NCI-H226 (cell line): Measurements from ENCODE around the gene HDAC11.

ENCODE experiments used
- DNase-seq: peaks from one replicate; pipeline ENCODE4 v3.0.0-alpha.2; 2015

The HDAC11 gene

DNA sequence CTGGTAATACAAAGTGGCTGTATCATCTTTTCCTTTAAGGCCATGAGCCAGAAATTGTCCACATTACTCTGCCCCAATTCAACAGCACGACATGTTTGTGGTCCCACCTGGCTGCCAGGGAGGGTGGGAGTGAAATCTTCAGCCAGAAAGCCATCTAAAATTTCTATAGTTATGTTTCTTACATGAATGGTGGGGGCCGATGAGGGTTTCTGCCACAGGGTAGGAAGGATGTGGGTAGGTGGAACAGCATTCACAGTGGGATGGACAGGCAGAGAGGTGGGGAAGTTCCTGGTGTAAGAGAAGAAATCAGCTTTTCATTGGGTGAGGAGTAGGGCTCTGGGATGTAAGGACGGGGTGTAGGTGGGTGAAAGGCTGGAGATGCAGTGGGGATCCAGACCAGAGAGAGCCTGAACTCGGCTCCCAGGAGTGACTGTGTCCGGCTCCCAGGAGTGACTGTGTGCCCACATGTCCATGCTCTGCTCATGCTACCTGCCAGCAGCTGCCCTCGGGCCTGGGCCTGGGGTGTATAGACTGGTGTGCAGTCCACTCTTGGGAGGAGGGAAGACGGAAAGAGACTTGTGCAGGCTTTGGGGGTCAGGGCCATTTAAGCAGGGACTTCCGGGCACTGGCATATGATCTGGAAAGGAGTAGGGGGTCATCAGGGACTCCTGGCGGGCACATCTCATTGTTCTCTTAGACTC lies 65.0 kb downstream of the HDAC11 start:
- no peak for DNase-seq

GRCh38 chr3:13545952-13546454 lies 65.9 kb downstream of the HDAC11 start:
- no peak for DNase-seq

DNA sequence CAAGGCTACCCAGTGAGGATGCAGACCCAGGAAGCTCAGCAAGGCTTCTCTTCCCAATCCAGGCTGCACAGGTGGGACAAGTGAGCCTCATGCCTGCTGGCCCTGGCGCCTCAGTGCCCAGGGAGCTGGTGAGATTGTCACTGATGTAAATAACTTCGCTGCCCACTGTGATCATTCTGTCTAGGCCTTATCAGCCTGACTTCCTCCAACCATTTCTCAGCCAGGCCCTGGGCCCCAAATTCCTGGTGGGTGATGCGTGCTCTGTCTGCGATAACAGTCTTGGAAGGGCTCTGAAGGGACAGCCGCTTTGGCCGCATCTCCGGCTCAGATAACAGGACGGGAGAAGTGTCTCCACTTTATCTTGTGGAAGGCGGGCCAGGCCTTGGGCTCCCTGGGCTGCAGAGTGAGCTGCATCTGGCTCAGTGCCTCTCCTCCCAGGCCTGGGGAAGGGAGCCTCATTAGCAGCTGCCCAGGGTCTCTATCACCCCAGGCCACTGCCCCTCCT lies 66.6 kb downstream of the HDAC11 start:
- DNase-seq: peak; percentile 93

DNA sequence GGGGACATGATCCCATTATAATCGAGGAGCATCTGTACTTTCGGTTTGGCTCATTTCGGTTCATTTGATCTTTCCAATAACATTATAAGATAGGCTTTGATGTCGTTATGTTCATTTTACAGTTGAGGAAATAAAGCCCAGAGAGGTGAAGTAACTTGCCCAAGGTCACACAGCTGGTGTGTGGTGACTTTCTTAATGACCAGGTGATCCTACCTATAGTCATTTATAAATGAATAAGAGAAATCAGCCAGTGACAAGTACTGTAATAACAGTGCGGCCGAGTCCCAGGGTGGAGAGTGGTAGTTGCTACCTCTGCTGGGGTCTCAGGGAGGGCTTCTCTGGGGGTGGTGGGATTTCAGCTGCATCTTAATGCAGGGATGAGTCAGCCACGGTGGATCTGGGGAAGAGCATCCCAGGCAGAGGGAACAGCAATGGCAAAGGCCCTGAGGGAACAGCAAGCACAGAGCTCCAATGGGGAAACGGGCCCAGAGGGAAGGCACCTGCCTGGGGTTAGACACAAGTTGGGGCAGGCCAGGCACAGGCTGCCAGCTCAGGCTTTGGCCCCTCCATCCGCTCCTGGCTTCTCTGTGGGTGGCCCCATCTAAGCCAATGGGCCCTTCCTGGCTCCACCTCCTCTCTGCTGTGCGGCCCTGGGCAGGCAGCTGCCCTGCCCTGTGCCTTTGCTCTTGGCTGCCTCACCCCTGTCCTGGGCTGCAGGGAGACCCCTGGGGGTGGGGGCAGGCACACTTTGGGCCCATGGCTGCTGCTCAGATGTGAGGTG lies 67.7 kb downstream of the HDAC11 start:
- DNase-seq: no peak

DNA sequence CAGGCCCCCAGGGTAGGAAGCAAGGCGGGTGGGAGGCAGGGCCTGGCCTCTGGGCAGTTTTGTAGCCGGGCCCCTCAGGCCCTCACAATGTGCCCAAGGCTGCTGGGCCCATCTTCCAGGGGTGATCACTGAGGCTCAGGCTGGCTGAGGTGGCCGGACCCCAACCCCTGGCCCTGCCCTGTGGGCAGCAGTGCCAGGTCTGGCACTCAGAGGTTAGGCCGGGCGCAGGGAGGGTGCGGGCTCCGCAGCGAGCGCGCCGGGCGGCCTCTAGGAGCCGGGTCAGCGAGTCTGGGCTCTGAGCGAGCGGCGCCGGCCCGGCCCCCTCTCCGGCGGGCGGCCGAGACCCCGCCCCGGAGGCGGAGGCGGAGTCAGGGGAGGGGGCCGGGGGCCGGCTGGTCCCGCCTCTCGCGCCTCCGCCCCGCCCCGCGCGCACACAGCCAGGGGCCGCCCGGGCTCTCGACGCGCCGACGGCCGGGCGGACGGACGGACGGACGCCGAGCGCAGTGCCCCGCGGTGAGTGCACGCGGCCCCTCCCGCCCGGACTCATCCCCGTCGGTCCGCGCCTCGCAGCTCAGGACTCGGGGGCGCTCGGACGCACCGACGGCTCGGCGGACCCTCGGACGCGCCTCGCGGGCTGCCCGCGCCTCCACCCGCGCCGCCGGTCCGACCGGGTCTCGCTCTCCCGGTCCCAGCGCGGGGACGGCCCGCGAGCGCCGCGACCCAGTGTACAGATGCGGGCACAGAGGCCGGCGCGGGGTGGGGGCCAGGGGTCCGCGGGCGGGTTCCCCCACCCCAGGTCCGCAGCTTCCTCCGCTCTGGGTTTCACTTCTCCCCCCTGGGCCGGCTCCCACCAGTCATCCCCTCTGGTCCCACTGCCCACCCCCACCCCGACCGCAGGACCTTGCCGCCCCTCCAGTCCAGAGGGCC lies 68.9 kb downstream of the HDAC11 start, which contains the start of gene FBLN2:
Gene FBLN2 (plus strand): TSS at position 430 of the 927 bp plus-strand sequence. CDS start 21,231 bp downstream, outside the sequence.
- DNase-seq: no peak

- DNase-seq: no peak
Observed at GRCh38 chr3:13549623-13550422, 69.7 kb downstream of the HDAC11 start.

GRCh38 chr3:13550423-13550690 lies 70.3 kb downstream of the HDAC11 start:
- no peak for DNase-seq

DNA sequence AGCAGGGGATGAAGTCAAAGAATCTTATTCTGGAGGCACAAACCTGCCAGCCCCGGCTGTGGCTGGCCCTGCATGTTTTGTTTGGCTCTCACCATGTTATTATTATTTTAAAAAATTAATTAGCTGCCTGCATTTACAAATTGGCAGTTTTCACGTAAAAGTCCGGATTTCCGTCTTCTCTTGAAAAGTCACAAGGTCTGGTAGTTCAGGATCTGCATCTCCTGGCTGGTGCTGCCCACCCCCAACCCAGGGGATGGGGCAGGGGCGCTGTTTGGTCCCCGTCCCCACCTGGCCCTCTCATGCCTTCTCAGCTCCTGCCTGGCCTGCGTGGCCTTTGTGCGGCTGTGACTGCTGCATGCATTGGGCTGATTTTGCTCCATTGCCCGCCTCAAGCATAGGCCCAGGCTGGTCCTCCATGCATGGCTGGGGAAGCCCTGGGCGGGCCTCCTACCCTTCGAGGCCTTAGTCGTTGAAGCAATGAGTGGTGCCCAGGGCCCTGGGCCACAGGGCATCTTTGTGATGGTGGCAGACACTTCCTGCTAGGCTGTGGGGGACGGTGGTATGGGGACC lies 70.8 kb downstream of the HDAC11 start:
- DNase-seq: no peak

DNA sequence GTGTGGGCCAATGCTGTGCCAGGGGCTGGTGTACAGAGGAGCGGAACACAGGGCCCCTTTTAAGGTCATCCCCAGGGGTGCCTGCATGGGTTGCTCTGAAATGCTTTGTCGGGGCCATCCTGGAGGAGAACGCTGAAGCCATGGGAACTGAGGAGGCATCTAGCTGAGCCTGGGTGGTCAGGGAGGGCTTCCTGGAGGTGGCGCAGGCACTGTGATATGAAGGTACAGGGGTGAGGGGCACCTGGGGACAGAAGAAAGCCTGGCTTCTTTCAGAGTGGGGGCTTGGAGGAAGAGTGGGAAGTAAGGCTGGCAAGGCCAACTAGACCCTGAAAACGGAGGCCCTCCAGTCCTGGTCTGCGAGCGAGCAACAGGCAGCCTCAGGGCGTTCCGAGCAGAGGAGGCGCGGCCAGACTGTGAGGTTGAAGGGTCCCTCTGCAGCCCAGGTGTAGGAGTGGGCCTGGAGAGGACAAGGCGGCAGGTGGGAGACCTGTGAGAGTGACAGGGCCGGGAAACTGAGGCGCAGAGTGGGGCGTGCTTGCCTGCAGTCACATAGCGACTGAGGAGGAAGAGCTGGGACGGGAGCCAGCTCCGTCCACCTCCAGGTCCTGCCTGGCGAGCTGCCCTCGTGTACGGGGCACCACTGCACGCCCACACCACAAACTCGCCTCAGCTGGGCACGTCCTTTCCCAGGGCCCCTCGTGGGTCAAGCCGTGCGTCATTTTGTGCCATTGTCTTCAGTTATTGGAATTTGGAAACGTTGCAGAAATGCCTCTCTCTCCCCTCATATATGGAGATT lies 72.9 kb downstream of the HDAC11 start:
- DNase-seq: no peak

DNA sequence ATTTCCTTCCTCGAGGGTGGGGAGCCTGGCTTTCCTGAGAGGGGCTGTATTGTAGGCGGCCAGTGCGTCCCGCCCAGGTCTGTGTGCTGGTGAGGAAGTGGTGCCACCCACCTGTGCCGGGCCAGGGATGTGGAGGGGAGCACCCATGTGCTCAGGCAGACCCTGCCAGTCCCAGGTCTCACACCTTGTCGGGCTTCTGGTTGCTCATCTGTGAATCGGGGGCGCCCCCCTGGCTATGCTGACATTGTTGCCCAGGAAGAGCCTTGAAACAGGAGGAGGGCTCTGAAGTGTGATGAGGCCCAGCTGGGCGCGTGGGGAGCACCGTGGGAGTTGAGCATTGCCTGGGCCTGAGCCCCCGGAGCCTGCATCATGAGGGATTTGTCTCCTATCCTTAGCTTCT lies 73.6 kb downstream of the HDAC11 start:
- no peak for DNase-seq

DNA sequence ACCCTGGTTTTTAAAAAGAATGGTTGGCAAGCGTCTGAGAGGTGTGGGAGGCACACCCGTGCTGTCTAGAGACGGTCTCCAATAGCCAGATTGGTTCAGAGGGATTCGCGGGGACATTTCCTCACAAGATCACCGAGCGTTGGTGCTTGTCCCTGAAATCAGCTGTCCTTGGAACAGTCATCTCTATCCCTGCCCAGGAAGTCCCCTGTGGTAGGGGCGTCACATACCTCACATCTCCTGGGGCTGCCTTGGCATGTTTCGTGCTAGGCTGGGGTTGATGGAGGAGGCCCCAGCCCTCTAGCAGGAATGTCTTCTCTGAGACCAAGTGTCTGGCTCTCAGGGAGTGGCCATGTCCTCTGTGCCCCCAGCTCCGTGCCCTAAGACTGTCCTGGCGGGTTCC lies 75.6 kb downstream of the HDAC11 start:
- no peak for DNase-seq
